ENCODE results near the gene KIF5A.

GRCh38 chr12:57610554-57611107 lies 60.8 kb downstream of the KIF5A start:
- TF ChIP-seq, protein P1, sequence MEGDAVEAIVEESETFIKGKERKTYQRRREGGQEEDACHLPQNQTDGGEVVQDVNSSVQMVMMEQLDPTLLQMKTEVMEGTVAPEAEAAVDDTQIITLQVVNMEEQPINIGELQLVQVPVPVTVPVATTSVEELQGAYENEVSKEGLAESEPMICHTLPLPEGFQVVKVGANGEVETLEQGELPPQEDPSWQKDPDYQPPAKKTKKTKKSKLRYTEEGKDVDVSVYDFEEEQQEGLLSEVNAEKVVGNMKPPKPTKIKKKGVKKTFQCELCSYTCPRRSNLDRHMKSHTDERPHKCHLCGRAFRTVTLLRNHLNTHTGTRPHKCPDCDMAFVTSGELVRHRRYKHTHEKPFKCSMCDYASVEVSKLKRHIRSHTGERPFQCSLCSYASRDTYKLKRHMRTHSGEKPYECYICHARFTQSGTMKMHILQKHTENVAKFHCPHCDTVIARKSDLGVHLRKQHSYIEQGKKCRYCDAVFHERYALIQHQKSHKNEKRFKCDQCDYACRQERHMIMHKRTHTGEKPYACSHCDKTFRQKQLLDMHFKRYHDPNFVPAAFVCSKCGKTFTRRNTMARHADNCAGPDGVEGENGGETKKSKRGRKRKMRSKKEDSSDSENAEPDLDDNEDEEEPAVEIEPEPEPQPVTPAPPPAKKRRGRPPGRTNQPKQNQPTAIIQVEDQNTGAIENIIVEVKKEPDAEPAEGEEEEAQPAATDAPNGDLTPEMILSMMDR (IDR thresholded peaks at IDR 0.05; ENCODE audit: low read depth, low read length, poor library complexity, severe bottlenecking), result no peak
- no peak for TF ChIP-seq EZH2phosphoT487 (IDR thresholded peaks at IDR 0.05; ENCODE audit: borderline replicate concordance, low read length)
